HEK293T (cell line): Measurements from ENCODE around the gene PPFIA2.

Source experiments
- BHLHE40 ChIP-seq: fragments of 450-650 bp; IDR thresholded peaks from 2 replicates; pipeline ENCODE4 v1.6.1; 2016; ENCODE audit warnings: mild to moderate bottlenecking, moderate library complexity, borderline replicate concordance
- CTBP1 ChIP-seq: fragments of 450-650 bp; IDR thresholded peaks from 2 replicates; pipeline ENCODE4 v1.6.1; 2016; ENCODE audit warnings: borderline replicate concordance
- ELF4 ChIP-seq: fragments of 450-650 bp; IDR thresholded peaks from 2 replicates; pipeline ENCODE4 v1.6.1; 2017; ENCODE audit warnings: antibody characterized with exemption
- FOXA1 ChIP-seq: fragments of 450-650 bp; IDR thresholded peaks from 2 replicates; pipeline ENCODE4 v1.6.1; 2016; ENCODE audit warnings: mild to moderate bottlenecking
- FOXK2 ChIP-seq: fragments of 450-650 bp; IDR thresholded peaks from 2 replicates; pipeline ENCODE4 v1.6.1; 2016; ENCODE audit warnings: mild to moderate bottlenecking
- FOXM1 ChIP-seq: fragments of 450-650 bp; IDR thresholded peaks from 2 replicates; pipeline ENCODE4 v1.6.1; 2017; ENCODE audit warnings: mild to moderate bottlenecking, borderline replicate concordance
- SP1 ChIP-seq: fragments of 450-650 bp; IDR thresholded peaks from 2 replicates; pipeline ENCODE4 v1.6.1; 2017
- SUZ12 ChIP-seq: fragments of 450-650 bp; IDR thresholded peaks from 2 replicates; pipeline ENCODE4 v1.6.1; 2016; ENCODE audit warnings: mild to moderate bottlenecking
- TARDBP ChIP-seq: fragments of 450-650 bp; IDR thresholded peaks from 2 replicates; pipeline ENCODE4 v1.6.1; 2016
- ZNF384 ChIP-seq: fragments of 450-650 bp; IDR thresholded peaks from 2 replicates; pipeline ENCODE4 v1.6.1; 2016

DNA sequence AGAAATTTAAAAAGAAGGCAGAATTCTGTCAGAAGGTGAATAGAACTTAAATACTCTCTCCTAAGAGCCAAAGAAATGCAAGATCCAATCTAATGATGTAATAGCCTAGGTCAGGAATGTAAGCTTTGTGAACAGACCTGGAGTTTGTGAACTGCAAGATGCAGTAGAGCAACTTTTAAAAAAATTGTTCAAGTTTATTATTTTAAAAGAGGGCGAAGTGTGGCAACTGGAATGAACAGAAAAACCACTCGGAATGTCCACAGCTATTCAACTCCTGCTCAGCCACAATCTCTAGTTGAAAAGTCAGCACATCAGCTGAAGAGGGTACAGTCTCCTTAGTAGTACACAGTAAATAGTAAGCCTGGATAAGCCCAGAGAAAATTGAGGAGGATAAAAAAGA lies 228.8 kb downstream of the PPFIA2 start:
- TF ChIP-seq BHLHE40 (no peak), ELF4 (no peak), CTBP1 (no peak), SP1 (no peak), FOXM1 (no peak), TARDBP (no peak), ZNF384 (no peak), FOXA1 (no peak), SUZ12 (no peak), FOXK2 (no peak)
